ENCODE results near the gene TMEM109. TPM values are rescaled to one million over a fixed set of nuclear protein-coding genes. Genes with fewer than 3 reads are reported as not detected.

Gene TMEM109
- total and polyA plus RNA-seq, 2 of the 13 experiments (the other 11 are each of a cell fraction or from before 2014, with no cell fraction given): 7.7 to 18.0 TPM

DNA sequence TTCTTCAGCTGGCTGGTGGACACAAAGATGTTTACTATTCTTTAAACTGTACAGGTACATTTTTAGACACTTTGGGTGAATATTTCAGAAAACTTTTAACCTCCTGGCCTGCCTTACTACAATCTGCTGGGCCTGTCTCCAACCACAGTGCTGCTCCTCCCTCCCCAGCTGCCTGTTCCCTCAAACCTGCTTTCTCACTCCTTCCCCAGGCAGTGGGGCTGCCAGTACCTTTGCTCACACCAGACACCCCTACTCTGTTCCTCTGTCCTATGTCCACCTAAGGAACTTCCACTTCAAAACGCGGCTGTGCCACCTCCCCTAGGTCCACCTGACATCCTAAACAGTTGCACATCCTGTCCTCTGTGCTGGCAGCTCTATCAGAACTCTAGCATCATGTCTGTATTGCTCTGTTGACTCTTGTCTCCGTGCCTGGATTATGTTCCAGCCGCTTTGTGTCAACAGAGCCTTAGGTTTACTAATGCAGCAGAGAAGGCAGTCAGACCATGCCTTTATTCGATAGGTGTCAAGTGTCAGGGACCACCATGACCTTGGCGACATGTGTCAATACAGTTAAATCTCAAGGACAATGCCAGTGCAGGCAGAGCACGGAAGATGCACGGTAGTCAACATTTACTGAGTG is 33.2 kb upstream of the TMEM109 start (continued):
- 0 out of 2 replicates have a peak, but pooled peaks have one; percentile 26 for TF ChIP-seq GZF1 (CRISPR knock-in tag; IDR thresholded peaks at IDR 0.05)
- no peak for TF ChIP-seq CBX2 (IDR thresholded peaks at IDR 0.05; ENCODE audit: low read depth, low read length)
- TF ChIP-seq CBX2 (CRISPR knock-in tag; IDR thresholded peaks at IDR 0.05; ENCODE audit: low read depth): peak; percentile 91
- no peak for TF ChIP-seq MLXIP (CRISPR knock-in tag; IDR thresholded peaks at IDR 0.05; ENCODE audit: borderline replicate concordance)
- TF ChIP-seq, protein P1, sequence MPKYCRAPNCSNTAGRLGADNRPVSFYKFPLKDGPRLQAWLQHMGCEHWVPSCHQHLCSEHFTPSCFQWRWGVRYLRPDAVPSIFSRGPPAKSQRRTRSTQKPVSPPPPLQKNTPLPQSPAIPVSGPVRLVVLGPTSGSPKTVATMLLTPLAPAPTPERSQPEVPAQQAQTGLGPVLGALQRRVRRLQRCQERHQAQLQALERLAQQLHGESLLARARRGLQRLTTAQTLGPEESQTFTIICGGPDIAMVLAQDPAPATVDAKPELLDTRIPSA (CRISPR knock-in tag; IDR thresholded peaks at IDR 0.05; ENCODE audit: borderline replicate concordance): no peak
- TF ChIP-seq HNRNPK (IDR thresholded peaks at IDR 0.05; ENCODE audit: low read depth, low read length, poor library complexity, severe bottlenecking): no peak
- TF ChIP-seq ZNF30 (CRISPR knock-in tag; IDR thresholded peaks at IDR 0.05): no peak
- no peak for TF ChIP-seq FOXM1 (CRISPR knock-in tag; IDR thresholded peaks at IDR 0.05)
- TF ChIP-seq KLF11 (CRISPR knock-in tag; IDR thresholded peaks at IDR 0.05): peak; percentile 63; the same call in 1 of the 2 replicates
- TF ChIP-seq, protein P2, sequence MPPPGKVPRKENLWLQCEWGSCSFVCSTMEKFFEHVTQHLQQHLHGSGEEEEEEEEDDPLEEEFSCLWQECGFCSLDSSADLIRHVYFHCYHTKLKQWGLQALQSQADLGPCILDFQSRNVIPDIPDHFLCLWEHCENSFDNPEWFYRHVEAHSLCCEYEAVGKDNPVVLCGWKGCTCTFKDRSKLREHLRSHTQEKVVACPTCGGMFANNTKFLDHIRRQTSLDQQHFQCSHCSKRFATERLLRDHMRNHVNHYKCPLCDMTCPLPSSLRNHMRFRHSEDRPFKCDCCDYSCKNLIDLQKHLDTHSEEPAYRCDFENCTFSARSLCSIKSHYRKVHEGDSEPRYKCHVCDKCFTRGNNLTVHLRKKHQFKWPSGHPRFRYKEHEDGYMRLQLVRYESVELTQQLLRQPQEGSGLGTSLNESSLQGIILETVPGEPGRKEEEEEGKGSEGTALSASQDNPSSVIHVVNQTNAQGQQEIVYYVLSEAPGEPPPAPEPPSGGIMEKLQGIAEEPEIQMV (CRISPR knock-in tag; IDR thresholded peaks at IDR 0.05; ENCODE audit: low read depth): peak; percentile 70
- TF ChIP-seq SOX5 (CRISPR knock-in tag; IDR thresholded peaks at IDR 0.05; ENCODE audit: borderline replicate concordance): peak; percentile 100
- TF ChIP-seq ZBTB3 (CRISPR knock-in tag; IDR thresholded peaks at IDR 0.05; ENCODE audit: borderline replicate concordance, low read depth): peak; percentile 100
- TF ChIP-seq REPIN1 (CRISPR knock-in tag; IDR thresholded peaks at IDR 0.05; ENCODE audit: borderline replicate concordance, low read depth): peak; percentile 95
- no peak; the same call in 1 of the 2 replicates for TF ChIP-seq SNAPC2 (CRISPR knock-in tag; IDR thresholded peaks at IDR 0.05)
- no peak for TF ChIP-seq SIN3B (IDR thresholded peaks at IDR 0.05; ENCODE audit: low read length)
- TF ChIP-seq, protein P3, sequence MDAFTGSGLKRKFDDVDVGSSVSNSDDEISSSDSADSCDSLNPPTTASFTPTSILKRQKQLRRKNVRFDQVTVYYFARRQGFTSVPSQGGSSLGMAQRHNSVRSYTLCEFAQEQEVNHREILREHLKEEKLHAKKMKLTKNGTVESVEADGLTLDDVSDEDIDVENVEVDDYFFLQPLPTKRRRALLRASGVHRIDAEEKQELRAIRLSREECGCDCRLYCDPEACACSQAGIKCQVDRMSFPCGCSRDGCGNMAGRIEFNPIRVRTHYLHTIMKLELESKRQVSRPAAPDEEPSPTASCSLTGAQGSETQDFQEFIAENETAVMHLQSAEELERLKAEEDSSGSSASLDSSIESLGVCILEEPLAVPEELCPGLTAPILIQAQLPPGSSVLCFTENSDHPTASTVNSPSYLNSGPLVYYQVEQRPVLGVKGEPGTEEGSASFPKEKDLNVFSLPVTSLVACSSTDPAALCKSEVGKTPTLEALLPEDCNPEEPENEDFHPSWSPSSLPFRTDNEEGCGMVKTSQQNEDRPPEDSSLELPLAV (CRISPR knock-in tag; conservative IDR thresholded peaks at IDR 0.05; ENCODE audit: low read depth): no peak
- TF ChIP-seq YY1 (IDR thresholded peaks at IDR 0.05; ENCODE audit: insufficient read depth, insufficient replicate concordance, low read depth, low read length): peak; percentile 15
- no peak for TF ChIP-seq SYNCRIP (IDR thresholded peaks at IDR 0.05; ENCODE audit: insufficient read depth, low read depth, low read length)
- TF ChIP-seq DRAP1 (CRISPR knock-in tag; IDR thresholded peaks at IDR 0.05): peak; percentile 63; the same call in 1 of the 2 replicates
- TF ChIP-seq ZNF563 (CRISPR knock-in tag; IDR thresholded peaks at IDR 0.05): peak; percentile 58; the same call in 1 of the 2 replicates
